VCaP (cell line): Measurements from ENCODE around the gene ITGA7.

Source experiments
- H3K27ac ChIP-seq: fragments of 450-650 bp; 2 replicates; pipeline ENCODE4 v1.5.1; 2017
- TF ChIP-seq, protein P1 (sequence below): fragments of 450-650 bp; conservative IDR thresholded peaks from 2 replicates; pipeline ENCODE4 v1.5.1; 2017; ENCODE audit warnings: mild to moderate bottlenecking, moderate library complexity

The ITGA7 gene

GRCh38 chr12:55686366-55687010 is 21.2 kb downstream of the ITGA7 start:
- no peak overlapping the region for H3K27ac ChIP-seq
- TF ChIP-seq, protein P1, sequence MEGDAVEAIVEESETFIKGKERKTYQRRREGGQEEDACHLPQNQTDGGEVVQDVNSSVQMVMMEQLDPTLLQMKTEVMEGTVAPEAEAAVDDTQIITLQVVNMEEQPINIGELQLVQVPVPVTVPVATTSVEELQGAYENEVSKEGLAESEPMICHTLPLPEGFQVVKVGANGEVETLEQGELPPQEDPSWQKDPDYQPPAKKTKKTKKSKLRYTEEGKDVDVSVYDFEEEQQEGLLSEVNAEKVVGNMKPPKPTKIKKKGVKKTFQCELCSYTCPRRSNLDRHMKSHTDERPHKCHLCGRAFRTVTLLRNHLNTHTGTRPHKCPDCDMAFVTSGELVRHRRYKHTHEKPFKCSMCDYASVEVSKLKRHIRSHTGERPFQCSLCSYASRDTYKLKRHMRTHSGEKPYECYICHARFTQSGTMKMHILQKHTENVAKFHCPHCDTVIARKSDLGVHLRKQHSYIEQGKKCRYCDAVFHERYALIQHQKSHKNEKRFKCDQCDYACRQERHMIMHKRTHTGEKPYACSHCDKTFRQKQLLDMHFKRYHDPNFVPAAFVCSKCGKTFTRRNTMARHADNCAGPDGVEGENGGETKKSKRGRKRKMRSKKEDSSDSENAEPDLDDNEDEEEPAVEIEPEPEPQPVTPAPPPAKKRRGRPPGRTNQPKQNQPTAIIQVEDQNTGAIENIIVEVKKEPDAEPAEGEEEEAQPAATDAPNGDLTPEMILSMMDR, result no peak

- H3K27ac ChIP-seq, result no peak overlapping the region
- TF ChIP-seq, protein P1, result no peak
Observed at GRCh38 chr12:55685671-55686070, 22.0 kb downstream of the ITGA7 start.

DNA sequence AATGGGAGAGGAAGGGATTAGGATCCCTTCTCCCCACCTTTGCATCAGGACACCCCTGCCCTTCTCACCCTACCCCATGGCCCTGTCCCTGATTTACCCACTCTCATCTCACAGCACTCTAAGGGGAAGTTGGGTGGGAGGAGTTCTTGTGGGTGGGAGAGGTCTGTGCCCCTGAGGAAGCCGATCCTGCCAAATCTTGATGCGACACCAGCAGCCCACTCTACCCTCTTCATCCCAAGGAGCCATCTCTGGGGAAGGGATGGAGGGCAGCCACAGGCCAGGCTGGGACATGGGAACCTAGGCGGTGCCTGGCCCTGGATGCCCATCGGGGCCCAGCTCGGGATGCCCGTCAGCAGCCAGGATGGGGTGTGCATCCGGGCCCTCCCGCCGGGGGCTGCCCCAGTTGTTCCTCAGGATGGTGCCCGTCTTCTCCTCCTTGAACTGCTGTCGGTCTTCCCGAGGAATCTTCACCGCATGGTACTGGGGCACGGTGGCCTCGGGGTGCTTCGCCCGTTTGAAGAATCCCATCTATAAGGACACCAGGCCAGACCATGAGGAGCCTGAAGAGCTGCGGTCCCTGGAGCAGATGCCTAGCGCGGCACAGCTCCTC is 22.8 kb downstream of the ITGA7 start:
- no peak overlapping the region for H3K27ac ChIP-seq
- TF ChIP-seq, protein P1, result no peak

DNA sequence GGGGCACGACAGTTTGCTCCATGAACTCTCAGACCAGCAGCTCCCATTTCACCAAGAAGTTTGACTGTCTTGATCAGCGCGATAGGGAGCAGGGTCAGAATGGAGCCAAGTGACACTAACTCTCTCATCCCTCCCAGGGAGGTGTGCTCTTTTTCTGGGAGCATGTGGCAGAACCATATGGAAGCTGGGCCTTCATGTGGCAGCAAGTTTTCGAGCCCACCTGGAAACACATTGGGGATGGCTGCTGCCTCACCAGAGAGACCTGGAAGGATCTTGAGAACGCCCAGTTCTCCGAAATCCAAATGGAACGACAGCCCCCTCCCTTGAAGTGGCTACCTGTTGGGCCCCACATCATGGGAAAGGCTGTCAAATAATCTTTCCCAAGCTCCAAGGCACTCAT is 24.0 kb downstream of the ITGA7 start:
- H3K27ac ChIP-seq, result no peak overlapping the region

GRCh38 chr12:55682087-55682796 is 25.5 kb downstream of the ITGA7 start:
- TF ChIP-seq, protein P1, result no peak
- no peak overlapping the region for H3K27ac ChIP-seq

More for the DNA sequence above, 24.0 kb downstream of the ITGA7 start:
- TF ChIP-seq, protein P1, result no peak

DNA sequence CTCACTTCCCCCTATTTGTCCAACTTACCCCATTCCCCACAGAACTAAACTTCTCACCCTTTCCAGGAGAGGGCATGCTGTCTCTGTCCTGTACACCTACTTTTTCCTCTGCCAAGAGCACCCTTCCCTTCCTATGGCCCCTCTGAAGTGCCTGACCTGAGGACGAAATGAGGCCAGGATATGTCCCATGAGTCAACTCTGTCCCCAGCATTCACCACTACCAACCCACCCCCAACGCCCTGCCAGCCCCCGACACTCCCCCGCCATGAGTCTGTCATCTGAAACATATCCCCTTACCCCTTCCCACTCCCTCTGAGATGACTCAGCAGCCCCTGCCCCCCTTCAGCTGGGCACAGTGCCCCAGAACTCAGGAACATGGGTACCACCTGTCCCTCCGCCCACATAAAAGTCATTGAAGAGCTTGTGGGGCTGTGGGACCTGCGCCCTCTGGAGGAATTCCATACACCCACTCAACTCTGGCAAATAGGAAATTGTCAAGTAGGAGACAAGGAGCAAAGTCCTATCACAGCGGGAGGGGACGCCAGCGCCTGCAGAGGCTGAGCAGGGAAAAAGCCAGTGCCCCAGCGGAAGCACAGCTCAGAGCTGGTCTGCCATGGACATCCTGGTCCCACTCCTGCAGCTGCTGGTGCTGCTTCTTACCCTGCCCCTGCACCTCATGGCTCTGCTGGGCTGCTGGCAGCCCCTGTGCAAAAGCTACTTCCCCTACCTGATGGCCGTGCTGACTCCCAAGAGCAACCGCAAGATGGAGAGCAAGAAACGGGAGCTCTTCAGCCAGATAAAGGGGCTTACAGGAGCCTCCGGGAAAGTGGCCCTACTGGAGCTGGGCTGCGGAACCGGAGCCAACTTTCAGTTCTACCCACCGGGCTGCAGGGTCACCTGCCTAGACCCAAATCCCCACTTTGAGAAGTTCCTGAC is 26.3 kb downstream of the ITGA7 start:
- TF ChIP-seq, protein P1, result peak; percentile 60
- no peak overlapping the region for H3K27ac ChIP-seq
